HFF-Myc (cell line): ENCODE results near the gene MRPL28.
A peak's percentile ranks its signal among the peaks of the same experiment; 100 is the strongest.

ENCODE experiments used
- DNase-seq: peaks from one replicate; pipeline ENCODE4 v3.0.0-alpha.2; 2011; ENCODE audit warnings: low read depth; ENCODE audit errors: extremely low read depth
- H3K4me3 ChIP-seq: replicated peaks from 2 replicates; pipeline ENCODE4 v1.5.1; 2011; ENCODE audit warnings: low read depth, mild to moderate bottlenecking, control low read depth, low read length
- CTCF ChIP-seq: IDR thresholded peaks from 2 replicates; pipeline ENCODE4 v1.5.1; 2012; ENCODE audit warnings: mild to moderate bottlenecking, low read depth, low read length, control low read depth; ENCODE audit errors: missing control alignments

MRPL28 gene

GRCh38 chr16:405548-406506 lies 35.5 kb upstream of the MRPL28 start:
- no peak for TF ChIP-seq CTCF
- no peak overlapping the region for H3K4me3 ChIP-seq
- no peak for DNase-seq

- H3K4me3 ChIP-seq, result no peak overlapping the region
- no peak for TF ChIP-seq CTCF
- DNase-seq, result no peak
Measured at GRCh38 chr16:404971-405486, 34.7 kb upstream of the MRPL28 start.

GRCh38 chr16:401468-402348 lies 31.4 kb upstream of the MRPL28 start, which contains the start of gene DECR2:
Gene DECR2, plus strand, starts transcription at chr16:401885. Its CDS starts 79 bp downstream, at chr16:401964.
- peak within 1 kb of the TSS; percentile 62 for H3K4me3 ChIP-seq
- TF ChIP-seq CTCF, result peak; percentile 25
- peak; percentile 46 for DNase-seq

DNA sequence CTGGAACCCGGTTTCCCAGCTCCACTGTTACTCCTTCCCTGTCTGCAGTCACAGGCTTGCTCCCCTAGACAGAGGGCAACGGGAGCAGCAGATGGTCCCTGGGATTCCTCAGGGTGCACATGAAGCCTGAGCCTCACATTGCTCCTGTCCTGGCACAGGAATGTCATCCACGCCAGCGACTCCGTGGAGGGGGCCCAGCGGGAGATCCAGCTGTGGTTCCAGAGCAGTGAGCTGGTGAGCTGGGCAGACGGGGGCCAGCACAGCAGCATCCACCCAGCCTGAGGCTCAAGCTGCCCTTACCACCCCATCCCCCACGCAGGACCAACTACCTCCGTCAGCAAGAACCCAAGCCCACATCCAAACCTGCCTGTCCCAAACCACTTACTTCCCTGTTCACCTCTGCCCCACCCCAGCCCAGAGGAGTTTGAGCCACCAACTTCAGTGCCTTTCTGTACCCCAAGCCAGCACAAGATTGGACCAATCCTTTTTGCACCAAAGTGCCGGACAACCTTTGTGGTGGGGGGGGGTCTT lies 29.8 kb upstream of the MRPL28 start:
- H3K4me3 ChIP-seq, result peak overlapping the region; percentile 62
- DNase-seq, result no peak
- TF ChIP-seq CTCF, result no peak

DNA sequence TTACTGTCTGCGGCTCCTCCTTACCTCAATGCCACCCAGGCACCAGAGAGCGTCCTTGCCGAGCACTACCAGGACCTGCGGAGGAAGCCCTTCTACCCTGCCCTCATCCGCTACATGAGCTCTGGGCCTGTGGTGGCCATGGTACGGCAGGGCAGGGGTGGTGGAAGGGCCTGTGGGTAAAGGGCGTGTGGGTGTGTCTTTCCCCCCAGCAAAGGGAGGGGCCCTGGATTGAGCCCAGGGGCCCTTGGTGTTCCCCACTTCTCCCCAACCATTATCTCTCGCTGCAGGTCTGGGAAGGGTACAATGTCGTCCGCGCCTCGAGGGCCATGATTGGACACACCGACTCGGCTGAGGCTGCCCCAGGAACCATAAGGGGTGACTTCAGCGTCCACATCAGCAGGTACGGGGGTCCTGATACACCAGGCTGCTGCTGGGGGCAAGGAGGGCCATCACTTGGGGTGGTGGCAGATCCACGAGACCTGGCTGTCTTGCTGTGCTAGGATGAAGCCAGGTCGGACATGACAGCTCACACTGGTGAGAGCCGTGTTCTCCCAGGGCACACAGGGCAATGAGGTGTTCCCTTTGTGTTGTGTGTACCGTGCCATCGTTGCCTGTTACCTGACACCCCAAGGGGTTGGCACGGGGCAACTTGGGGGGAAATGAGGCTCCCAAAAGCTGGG lies 29.1 kb upstream of the MRPL28 start:
- no peak for DNase-seq
- no peak for TF ChIP-seq CTCF
- H3K4me3 ChIP-seq, result no peak overlapping the region; the same call in 1 of the 2 replicates
